ENCODE results near the gene CLTA. TPM values are rescaled to one million over a fixed set of nuclear protein-coding genes. Genes with fewer than 3 reads are reported as not detected.

CLTA gene
- total RNA-seq, 1 experiment from 2014 or later, result 146 TPM

DNA sequence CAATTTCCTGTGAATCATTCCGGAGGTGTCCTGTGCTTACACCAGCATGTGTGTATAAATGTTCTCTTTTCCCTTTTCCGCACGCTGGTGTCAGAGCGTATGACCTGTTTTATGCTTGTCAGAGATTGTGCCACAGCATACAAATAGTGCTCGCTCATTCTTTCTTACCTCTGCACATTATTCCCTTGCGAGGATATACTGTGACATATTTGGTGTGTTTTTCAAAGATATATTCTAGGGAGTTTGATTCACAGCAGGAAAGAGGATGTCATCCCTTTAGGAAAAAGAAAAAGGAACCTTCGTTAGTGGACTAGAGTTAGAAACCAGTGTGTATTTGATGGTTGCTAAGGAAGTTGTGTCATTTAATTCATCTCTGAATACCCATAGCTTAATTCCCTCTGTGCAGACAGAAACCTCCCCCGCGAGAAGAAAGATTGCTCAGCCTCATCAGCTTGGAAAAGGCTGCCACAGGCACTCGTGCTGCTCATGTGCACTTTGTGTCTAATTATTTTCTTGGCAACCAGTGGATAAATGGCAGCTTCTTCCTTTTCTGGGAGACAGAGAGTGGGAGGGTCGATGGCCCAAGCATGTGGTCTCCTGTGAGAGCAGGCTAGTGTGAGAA is 36.3 kb upstream of the CLTA start:
- Histone ChIP-seq H3K79me2 (ENCODE audit: low read depth) (no peaks in the 10 kb centered on the region), H3K9me3 (ENCODE audit: insufficient read depth, low read depth) (no peaks in the 10 kb centered on the region; the same call in 1 of the 2 replicates), H3K9me2 (ENCODE audit: insufficient read depth) (no peaks in the 10 kb centered on the region), H3K27me3 (ENCODE audit: insufficient read depth, low read depth) (no peaks in the 10 kb centered on the region), H3K27ac (no peak overlapping the region), H4K20me1 (ENCODE audit: insufficient read depth) (no peaks in the 10 kb centered on the region), H3K4me1 (replicated peaks; ENCODE audit: insufficient read depth) (peaks cover 5% of the 10 kb centered on the region), H2AFZ (no peak overlapping the region), H3K4me3 (no peak overlapping the region), H3K4me2 (no peak overlapping the region), H3F3A (ENCODE audit: insufficient read depth, low read depth) (no peaks in the 10 kb centered on the region), H3K36me3 (ENCODE audit: low read depth) (no peaks in the 10 kb centered on the region)
- no peak for TF ChIP-seq EZH2 (IDR thresholded peaks at IDR 0.05; ENCODE audit: low read depth)
- TF ChIP-seq, protein P1, sequence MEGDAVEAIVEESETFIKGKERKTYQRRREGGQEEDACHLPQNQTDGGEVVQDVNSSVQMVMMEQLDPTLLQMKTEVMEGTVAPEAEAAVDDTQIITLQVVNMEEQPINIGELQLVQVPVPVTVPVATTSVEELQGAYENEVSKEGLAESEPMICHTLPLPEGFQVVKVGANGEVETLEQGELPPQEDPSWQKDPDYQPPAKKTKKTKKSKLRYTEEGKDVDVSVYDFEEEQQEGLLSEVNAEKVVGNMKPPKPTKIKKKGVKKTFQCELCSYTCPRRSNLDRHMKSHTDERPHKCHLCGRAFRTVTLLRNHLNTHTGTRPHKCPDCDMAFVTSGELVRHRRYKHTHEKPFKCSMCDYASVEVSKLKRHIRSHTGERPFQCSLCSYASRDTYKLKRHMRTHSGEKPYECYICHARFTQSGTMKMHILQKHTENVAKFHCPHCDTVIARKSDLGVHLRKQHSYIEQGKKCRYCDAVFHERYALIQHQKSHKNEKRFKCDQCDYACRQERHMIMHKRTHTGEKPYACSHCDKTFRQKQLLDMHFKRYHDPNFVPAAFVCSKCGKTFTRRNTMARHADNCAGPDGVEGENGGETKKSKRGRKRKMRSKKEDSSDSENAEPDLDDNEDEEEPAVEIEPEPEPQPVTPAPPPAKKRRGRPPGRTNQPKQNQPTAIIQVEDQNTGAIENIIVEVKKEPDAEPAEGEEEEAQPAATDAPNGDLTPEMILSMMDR (conservative IDR thresholded peaks at IDR 0.05), result no peak
- POLR2A ChIA-PET (ENCODE audit: unreplicated experiment), result no interaction called here
- no TSS peak for BruUV-seq (replicated peaks)
- peak in 1 of 2 experiments; percentile 40 for DNase-seq
- intact Hi-C loops (cut with micrococcal nuclease; ENCODE audit: unreplicated experiment), result no loop called here
- CTCF ChIA-PET, result no interaction called here

DNA sequence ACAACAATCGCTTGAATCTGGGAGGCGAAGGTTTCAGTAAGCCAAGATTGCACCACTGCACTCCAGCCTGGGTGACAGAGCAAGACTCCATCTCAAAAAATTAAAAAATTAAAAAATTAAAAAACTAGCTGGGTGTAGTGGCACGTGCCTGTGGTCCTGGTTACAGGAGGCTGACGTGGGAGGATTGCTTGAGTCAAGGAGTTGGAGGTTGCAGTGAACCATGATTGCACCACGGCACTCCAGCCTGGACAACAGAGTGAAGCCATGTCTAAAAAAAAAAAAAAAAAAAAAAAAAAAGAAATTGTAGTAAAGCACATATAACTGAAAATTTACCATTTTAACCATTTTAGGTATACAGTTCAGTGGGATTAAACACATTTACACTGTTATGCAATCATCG is 34.6 kb upstream of the CLTA start:
- no peaks in the 10 kb centered on the region for H3K36me3 ChIP-seq (ENCODE audit: low read depth)
- ChIA-PET CTCF (interaction anchor here (1.1 kb wide), 1 partner anchor 10 kb away, joined by 3 read pairs; no protein-coding TSS in a partner anchor), POLR2A (ENCODE audit: unreplicated experiment) (no interaction called here)
- TF ChIP-seq, protein P1 (conservative IDR thresholded peaks at IDR 0.05), result no peak
- TF ChIP-seq EZH2 (IDR thresholded peaks at IDR 0.05; ENCODE audit: low read depth), result no peak
- no peaks in the 10 kb centered on the region for H3K79me2 ChIP-seq (ENCODE audit: low read depth)
- intact Hi-C loops (cut with micrococcal nuclease; ENCODE audit: unreplicated experiment), result no loop called here
- BruUV-seq (replicated peaks), result no TSS peak
- H3K27me3 ChIP-seq (ENCODE audit: insufficient read depth, low read depth), result no peaks in the 10 kb centered on the region
- peaks cover 10% of the 10 kb centered on the region for H3K4me1 ChIP-seq (replicated peaks; ENCODE audit: insufficient read depth)
- H3K9me2 ChIP-seq (ENCODE audit: insufficient read depth), result no peaks in the 10 kb centered on the region
- H3K4me2 ChIP-seq, result no peak overlapping the region
- H4K20me1 ChIP-seq (ENCODE audit: insufficient read depth), result no peaks in the 10 kb centered on the region
- H3K9me3 ChIP-seq (ENCODE audit: insufficient read depth, low read depth), result no peaks in the 10 kb centered on the region; the same call in 1 of the 2 replicates
- no peak overlapping the region for H3K4me3 ChIP-seq
- H2AFZ ChIP-seq, result no peak overlapping the region
- no peaks in the 10 kb centered on the region for H3F3A ChIP-seq (ENCODE audit: insufficient read depth, low read depth)
- no peak for DNase-seq
- no peak overlapping the region for H3K27ac ChIP-seq

DNA sequence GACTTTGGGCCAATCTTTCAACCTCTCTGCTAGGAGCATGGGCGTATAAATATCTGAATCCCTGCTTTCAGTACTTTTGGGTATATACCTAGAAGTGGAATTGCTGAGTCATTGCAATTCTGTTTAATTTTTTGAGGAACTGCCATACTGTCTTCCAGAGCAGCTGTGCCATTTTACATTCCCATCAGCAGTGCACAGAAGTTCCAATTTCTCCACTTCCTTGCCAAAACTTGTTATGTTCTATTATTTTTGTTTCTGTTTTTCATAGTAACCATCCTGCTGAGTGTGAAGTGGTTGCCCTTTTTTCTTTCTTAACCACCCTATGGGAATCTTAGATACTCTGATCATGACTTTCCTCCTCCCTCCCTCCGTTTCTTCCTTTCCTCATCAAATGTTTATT is 32.6 kb upstream of the CLTA start:
- intact Hi-C loops (cut with micrococcal nuclease; ENCODE audit: unreplicated experiment), result no loop called here
- H3K79me2 ChIP-seq (ENCODE audit: low read depth), result no peaks in the 10 kb centered on the region

More for the DNA sequence above, 32.6 kb upstream of the CLTA start:
- CTCF ChIA-PET, result no interaction called here
- H3K9me2 ChIP-seq (ENCODE audit: insufficient read depth), result no peaks in the 10 kb centered on the region
- TF ChIP-seq EZH2 (IDR thresholded peaks at IDR 0.05; ENCODE audit: low read depth), result no peak
- TF ChIP-seq, protein P1 (conservative IDR thresholded peaks at IDR 0.05), result no peak
- H3K36me3 ChIP-seq (ENCODE audit: low read depth), result no peaks in the 10 kb centered on the region
- POLR2A ChIA-PET (ENCODE audit: unreplicated experiment), result no interaction called here
- BruUV-seq (replicated peaks), result no TSS peak
- H3K4me3 ChIP-seq, result no peak overlapping the region
- no peaks in the 10 kb centered on the region for H4K20me1 ChIP-seq (ENCODE audit: insufficient read depth)
- H2AFZ ChIP-seq, result no peak overlapping the region
- H3K4me2 ChIP-seq, result no peak overlapping the region
- DNase-seq, result no peak
- H3F3A ChIP-seq (ENCODE audit: insufficient read depth, low read depth), result no peaks in the 10 kb centered on the region
- no peaks in the 10 kb centered on the region; the same call in 1 of the 2 replicates for H3K9me3 ChIP-seq (ENCODE audit: insufficient read depth, low read depth)
- H3K27ac ChIP-seq, result no peak overlapping the region
- H3K27me3 ChIP-seq (ENCODE audit: insufficient read depth, low read depth), result no peaks in the 10 kb centered on the region
- H3K4me1 ChIP-seq (replicated peaks; ENCODE audit: insufficient read depth), result peaks cover 14% of the 10 kb centered on the region

Measured in PC-9 (cell line).